Esophagus muscularis mucosa (tissue), 4 donors: ENCODE measurements around the gene NPS. TPM values are rescaled to one million over a fixed set of nuclear protein-coding genes. Genes with fewer than 3 reads are reported as not detected.

Source experiments
- DNase-seq: peaks from one replicate; pipeline ENCODE4 v3.0.0-alpha.2; 2017; ENCODE audit errors: extremely low spot score
- H3K27ac ChIP-seq, 4 donors: fragments of 200-600 bp; sonication (generic); replicated peaks in 1 of 4; 1 replicate in 3 of 4; 2 replicates in 1 of 4; pipeline ENCODE4 v1.5.1; 2016 to 2019; ENCODE audit warnings: mild to moderate bottlenecking in 1 of 4
- H3K27me3 ChIP-seq, 4 donors: fragments of 200-600 bp; sonication (generic); one replicate each; pipeline versions ENCODE4 v1.5.1 to v1.6.0; 2016 to 2019
- H3K36me3 ChIP-seq, 4 donors: fragments of 200-600 bp; sonication (generic); one replicate each; pipeline ENCODE4 v1.5.1; 2016 to 2019
- H3K4me1 ChIP-seq, 4 donors: fragments of 200-600 bp; sonication (generic); one replicate each; pipeline ENCODE4 v1.5.1; 2016 to 2019
- H3K4me3 ChIP-seq, 4 donors: fragments of 200-600 bp; sonication (generic); 1 replicate in 2 of 4; 2 replicates in 2 of 4; pipeline ENCODE4 v1.5.1; 2016 to 2019; ENCODE audit warnings: mild to moderate bottlenecking in 4 of 4, moderate library complexity in 1 of 4
- H3K9me3 ChIP-seq, 4 donors: fragments of 200-600 bp; sonication (generic); 1 replicate in 3 of 4; 2 replicates in 1 of 4; pipeline ENCODE4 v1.5.1; 2016 to 2019
- CTCF ChIP-seq, 3 experiments: fragments of 200-600 bp in 2 of 3; fragments of 450-650 bp in 1 of 3; sonication (generic) in 2 of 3; IDR thresholded peaks; one replicate each; pipeline ENCODE4 v1.5.1; 2017 to 2019; ENCODE audit warnings: antibody characterized with exemption in 3 of 3, mild to moderate bottlenecking in 2 of 3, moderate library complexity in 1 of 3
- EP300 ChIP-seq: sonication (generic); formaldehyde crosslinking; IDR thresholded peaks from one replicate; pipeline ENCODE4 v1.6.1; 2017; ENCODE audit warnings: antibody characterized with exemption
- POLR2A ChIP-seq: fragments of 450-650 bp; IDR thresholded peaks from one replicate; pipeline ENCODE4 v1.6.1; 2017; ENCODE audit warnings: antibody characterized with exemption, moderate library complexity, mild to moderate bottlenecking, low read depth
- POLR2AphosphoS5 ChIP-seq, 2 donors: sonication (generic); formaldehyde crosslinking; IDR thresholded peaks; one replicate each; pipeline ENCODE4 v1.6.1; 2017; ENCODE audit warnings: antibody characterized with exemption in 2 of 2
- WGBS: methylation state at CpG from one replicate; pipeline ENCODE4 v1.1.5; 2018; 5-methylcytosine and 5-hydroxymethylcytosine counted together
- intact Hi-C: fragments of 100-400 bp; cut with DNase I; formaldehyde crosslinking; loops from one replicate; pipeline ENCODE4 v1.15.1; 2023
- total RNA-seq, 4 donors: library from RNA; depleted of rRNA; stranded (reverse); fragments of >200 nt; gene quantifications; one replicate each; pipeline versions ENCODE4 v1.1.0 to v1.2.1, GENCODE V29; 2016

The NPS gene
- total RNA-seq, 4 donors from 2014 or later, result not detected

GRCh38 chr10:127563718-127564553 lies 14.8 kb downstream of the NPS start:
- Histone ChIP-seq H3K27ac (no peak overlapping the region), H3K9me3 (no peaks in the 10 kb centered on the region), H3K27me3 (peaks cover 0 to under 1% (median 0%) of the 10 kb centered on the region in 4 donors), H3K4me3 (no peak overlapping the region), H3K4me1 (no peaks in the 10 kb centered on the region), H3K36me3 (no peaks in the 10 kb centered on the region)
- TF ChIP-seq POLR2A, result no peak
- no peak for TF ChIP-seq POLR2AphosphoS5 (IDR thresholded peaks at IDR 0.05)
- no peak for TF ChIP-seq EP300
- peak; percentile 15 to 38 (median 25) for TF ChIP-seq CTCF (IDR thresholded peaks at IDR 0.05)
- intact Hi-C loops, result no loop called here
- WGBS, result 69% methylated on average over 10 of the region's 10 CpGs
- DNase-seq, result no peak

- Histone ChIP-seq H3K36me3 (no peaks in the 10 kb centered on the region), H3K9me3 (no peaks in the 10 kb centered on the region), H3K4me1 (no peaks in the 10 kb centered on the region), H3K27ac (no peak overlapping the region), H3K4me3 (no peak overlapping the region), H3K27me3 (no peaks in the 10 kb centered on the region)
- TF ChIP-seq POLR2AphosphoS5 (IDR thresholded peaks at IDR 0.05), result no peak
- no peak for DNase-seq
- intact Hi-C loops, result no loop called here
- WGBS, result 83% methylated on average over 4 of the region's 4 CpGs
Observed at GRCh38 chr10:127564644-127565043, 15.5 kb downstream of the NPS start.

- Histone ChIP-seq H3K9me3 (no peaks in the 10 kb centered on the region), H3K4me3 (no peak overlapping the region), H3K4me1 (no peaks in the 10 kb centered on the region), H3K36me3 (no peaks in the 10 kb centered on the region), H3K27me3 (no peaks in the 10 kb centered on the region), H3K27ac (no peak overlapping the region)
- 86% methylated on average over 4 of the region's 4 CpGs for WGBS
- peak; percentile 72 for DNase-seq
- intact Hi-C loops, result no loop called here
- TF ChIP-seq POLR2AphosphoS5 (IDR thresholded peaks at IDR 0.05), result no peak
- TF ChIP-seq CTCF (IDR thresholded peaks at IDR 0.05), result no peak
- no peak for TF ChIP-seq EP300
- TF ChIP-seq POLR2A, result no peak
Observed at GRCh38 chr10:127565583-127565982, 16.5 kb downstream of the NPS start.

GRCh38 chr10:127569210-127569609 lies 20.1 kb downstream of the NPS start:
- peak; percentile 79 for DNase-seq

GRCh38 chr10:127570036-127570435 lies 20.9 kb downstream of the NPS start:
- WGBS, result 88% methylated on average over 3 of the region's 3 CpGs
- H3K36me3 ChIP-seq, result no peaks in the 10 kb centered on the region
- intact Hi-C loops, result no loop called here
- peaks cover 0 to 17% (median 15%) of the 10 kb centered on the region in 4 donors for H3K9me3 ChIP-seq
- H3K27me3 ChIP-seq, result no peaks in the 10 kb centered on the region
- no peaks in the 10 kb centered on the region for H3K4me1 ChIP-seq
- peak; percentile 89 for DNase-seq
- no peak for TF ChIP-seq CTCF (IDR thresholded peaks at IDR 0.05)
- no peak for TF ChIP-seq POLR2A
- no peak for TF ChIP-seq EP300
- TF ChIP-seq POLR2AphosphoS5 (IDR thresholded peaks at IDR 0.05), result no peak
- no peak overlapping the region for H3K4me3 ChIP-seq
- H3K27ac ChIP-seq, result no peak overlapping the region

More at GRCh38 chr10:127569210-127569609, 20.1 kb downstream of the NPS start:
- WGBS, result 84% methylated on average over 4 of the region's 4 CpGs
- intact Hi-C loops, result no loop called here
- no peak overlapping the region for H3K4me3 ChIP-seq
- H3K9me3 ChIP-seq, result peaks cover 0 to 17% (median 15%) of the 10 kb centered on the region in 4 donors
- H3K27me3 ChIP-seq, result no peaks in the 10 kb centered on the region
- no peak for TF ChIP-seq POLR2AphosphoS5 (IDR thresholded peaks at IDR 0.05)
- no peak overlapping the region for H3K27ac ChIP-seq
- H3K36me3 ChIP-seq, result no peaks in the 10 kb centered on the region
- H3K4me1 ChIP-seq, result no peaks in the 10 kb centered on the region
